CD14-positive monocyte (primary cell): ENCODE measurements around the gene ATOH8. TPM values are rescaled to one million over a fixed set of nuclear protein-coding genes. Genes with fewer than 3 reads are reported as not detected.

Experiments used
- DNase-seq, 3 donors: peaks; one replicate each; pipeline ENCODE4 v3.0.0-alpha.2; 2011 to 2022
- H2AFZ ChIP-seq: 2 replicates; pipeline ENCODE4 v1.6.0; 2012; ENCODE audit warnings: mild to moderate bottlenecking, low read depth, low read length, inconsistent platforms; ENCODE audit not compliant: insufficient read depth, poor library complexity, severe bottlenecking
- H3K27ac ChIP-seq, 2 donors: 1 replicate in 1 of 2; 2 replicates in 1 of 2; pipeline ENCODE4 v1.5.1; 2012 to 2013; ENCODE audit warnings: low read length in 2 of 2, control low read depth in 1 of 2, inconsistent platforms in 1 of 2, low read depth in 1 of 2, mild to moderate bottlenecking in 1 of 2
- H3K27me3 ChIP-seq, 2 donors: one replicate each; pipeline versions ENCODE4 v1.6.0 to v1.6.1; 2011 to 2013; ENCODE audit warnings: low read length in 2 of 2; ENCODE audit not compliant: control insufficient read depth in 2 of 2, insufficient read depth in 2 of 2
- H3K36me3 ChIP-seq, 2 donors: replicated peaks in 1 of 2; 1 replicate in 1 of 2; 2 replicates in 1 of 2; pipeline versions ENCODE4 v1.5.1 to v1.6.1; 2012 to 2013; ENCODE audit warnings: low read length in 2 of 2, control low read depth in 1 of 2, inconsistent platforms in 1 of 2, mild to moderate bottlenecking in 1 of 2; ENCODE audit not compliant: insufficient read depth in 2 of 2, control insufficient read depth in 1 of 2
- H3K4me1 ChIP-seq, 2 donors: 1 replicate in 1 of 2; 2 replicates in 1 of 2; pipeline versions ENCODE4 v1.5.1 to v1.6.1; 2012 to 2013; ENCODE audit warnings: low read length in 2 of 2, control low read depth in 1 of 2, inconsistent platforms in 1 of 2, mild to moderate bottlenecking in 1 of 2, moderate library complexity in 1 of 2; ENCODE audit not compliant: insufficient read depth in 2 of 2, control insufficient read depth in 1 of 2
- H3K4me2 ChIP-seq: replicated peaks from 2 replicates; pipeline ENCODE3; 2012; ENCODE audit warnings: low read length, moderate library complexity, mild to moderate bottlenecking; ENCODE audit not compliant: poor library complexity, severe bottlenecking; ENCODE audit errors: extremely low read depth
- H3K4me3 ChIP-seq, 3 experiments: fragments of 200-600 bp in 1 of 3; sonication (generic) in 1 of 3; replicated peaks in 1 of 3; 1 replicate in 2 of 3; 2 replicates in 1 of 3; pipeline ENCODE4 v1.5.1; 2011 to 2013; ENCODE audit warnings: low read length in 3 of 3, mild to moderate bottlenecking in 3 of 3, control low read depth in 2 of 3, low read depth in 2 of 3, inconsistent platforms in 1 of 3, moderate library complexity in 1 of 3
- H3K79me2 ChIP-seq: 2 replicates; pipeline ENCODE4 v1.6.0; 2012; ENCODE audit warnings: mild to moderate bottlenecking, control low read depth, inconsistent platforms, low read length, moderate library complexity; ENCODE audit not compliant: insufficient read depth
- H3K9ac ChIP-seq: 2 replicates; pipeline ENCODE4 v1.6.0; 2017; ENCODE audit warnings: low read length, mild to moderate bottlenecking; ENCODE audit not compliant: insufficient read depth, poor library complexity, severe bottlenecking
- H3K9me3 ChIP-seq, 2 donors: replicated peaks in 1 of 2; 1 replicate in 1 of 2; 2 replicates in 1 of 2; pipeline versions ENCODE4 v1.5.1 to v1.6.1; 2012 to 2013; ENCODE audit warnings: low read length in 2 of 2, control low read depth in 1 of 2; ENCODE audit not compliant: control insufficient read depth in 1 of 2, insufficient read depth in 1 of 2
- H4K20me1 ChIP-seq: 2 replicates; pipeline ENCODE4 v1.6.0; 2012; ENCODE audit warnings: mild to moderate bottlenecking, low read length, control low read depth, moderate library complexity; ENCODE audit not compliant: insufficient read depth
- H3K27ac Mint-ChIP-seq, 7 donors: one replicate each; pipeline ENCODE4 v1.8.0; 2020; ENCODE audit warnings: mild to moderate bottlenecking in 7 of 7, mixed read lengths in 7 of 7, moderate library complexity in 6 of 7, inconsistent platforms in 2 of 7
- H3K27me3 Mint-ChIP-seq, 3 donors: one replicate each; pipeline ENCODE4 v1.8.0; 2021 to 2022; ENCODE audit warnings: low read depth in 3 of 3, mild to moderate bottlenecking in 3 of 3, mixed read lengths in 3 of 3, moderate library complexity in 3 of 3, inconsistent platforms in 1 of 3
- H3K36me3 Mint-ChIP-seq, 2 donors: one replicate each; pipeline ENCODE4 v1.8.0; 2020; ENCODE audit warnings: mixed read lengths in 2 of 2, inconsistent platforms in 1 of 2, mild to moderate bottlenecking in 1 of 2
- H3K4me1 Mint-ChIP-seq: one replicate; pipeline ENCODE4 v1.8.0; 2020; ENCODE audit warnings: mild to moderate bottlenecking, mixed read lengths
- H3K4me3 Mint-ChIP-seq, 2 donors: one replicate each; pipeline ENCODE4 v1.8.0; 2020; ENCODE audit warnings: mild to moderate bottlenecking in 2 of 2, mixed read lengths in 2 of 2, moderate library complexity in 1 of 2
- H3K9me3 Mint-ChIP-seq, 7 donors: one replicate each; pipeline ENCODE4 v1.8.0; 2020 to 2022; ENCODE audit warnings: mixed read lengths in 7 of 7, mild to moderate bottlenecking in 6 of 7, moderate library complexity in 6 of 7, inconsistent platforms in 2 of 7
- CTCF ChIP-seq: fragments of 200-600 bp; IDR thresholded peaks from one replicate; pipeline ENCODE4 v1.8.0; 2022; ENCODE audit warnings: antibody characterized with exemption, mild to moderate bottlenecking
- WGBS: methylation state at CpG from one replicate; pipeline ENCODE4 v1.1.5; 2013; ENCODE audit warnings: missing lambda C conversion rate; ENCODE audit not compliant: insufficient coverage; 5-methylcytosine and 5-hydroxymethylcytosine counted together
- intact Hi-C, 2 donors: fragments of 100-400 bp; cut with micrococcal nuclease; formaldehyde crosslinking; loops; one replicate each; pipeline versions ENCODE4 v1.15.0 to v1.15.1; 2023
- polyA plus RNA-seq, 3 donors: library from polyadenylated mRNA; depleted of rRNA in 1 of 3; unstranded in 2 of 3; stranded (reverse) in 1 of 3; fragments of 300-500 nt in 2 of 3; fragments of >200 nt in 1 of 3; fragmentation: Illumina TruSeq in 2 of 3; gene quantifications; 1 replicate in 2 of 3; 2 replicates in 1 of 3; pipeline ENCODE4 v1.2.3, GENCODE V29; 2012 to 2021

The ATOH8 gene
- polyA plus RNA-seq, 3 donors = 2.0 to 3.9 (median 2.1) TPM

GRCh38 chr2:85786444-85786843, 32.7 kb downstream of the ATOH8 start:
- H3K4me3 ChIP-seq = no peak overlapping the region
- intact Hi-C loops = no loop called here
- no peaks in the 10 kb centered on the region for H3K79me2 ChIP-seq
- peaks cover 35% of the 10 kb centered on the region for H3K4me1 Mint-ChIP-seq
- WGBS = 94% methylated on average over 7 of the region's 7 CpGs
- peaks cover 0 to 8% of the 10 kb centered on the region in 2 donors for H3K27me3 ChIP-seq
- H3K27ac ChIP-seq = no peak overlapping the region
- H3K27ac Mint-ChIP-seq = no peak overlapping the region
- H3K4me3 Mint-ChIP-seq = no peak overlapping the region
- DNase-seq = no peak
- H3K36me3 Mint-ChIP-seq = peaks cover 4 to 7% of the 10 kb centered on the region in 2 donors
- H3K4me1 ChIP-seq = peaks cover 19 to 24% of the 10 kb centered on the region in 2 donors
- no peak overlapping the region for H3K4me2 ChIP-seq
- H3K9me3 ChIP-seq = no peaks in the 10 kb centered on the region
- no peak overlapping the region for H2AFZ ChIP-seq
- H3K36me3 ChIP-seq = no peaks in the 10 kb centered on the region
- H3K27me3 Mint-ChIP-seq = peaks cover 8 to 26% (median 23%) of the 10 kb centered on the region in 3 donors
- no peak overlapping the region for H3K9ac ChIP-seq
- H4K20me1 ChIP-seq = no peaks in the 10 kb centered on the region
- no peak for TF ChIP-seq CTCF
- H3K9me3 Mint-ChIP-seq = peaks cover 0 to 3% (median 0%) of the 10 kb centered on the region in 7 donors

GRCh38 chr2:85786865-85787264, 33.1 kb downstream of the ATOH8 start:
- Histone ChIP-seq H4K20me1 (no peaks in the 10 kb centered on the region), H2AFZ (no peak overlapping the region), H3K4me1 (peaks cover 19 to 24% of the 10 kb centered on the region in 2 donors), H3K27ac (no peak overlapping the region), H3K27me3 (peaks cover 0 to 8% of the 10 kb centered on the region in 2 donors), H3K79me2 (no peaks in the 10 kb centered on the region), H3K4me2 (no peak overlapping the region), H3K9me3 (no peaks in the 10 kb centered on the region), H3K9ac (no peak overlapping the region), H3K4me3 (no peak overlapping the region), H3K36me3 (no peaks in the 10 kb centered on the region)
- Mint-ChIP-seq H3K36me3 (peaks cover 4 to 7% of the 10 kb centered on the region in 2 donors), H3K27me3 (peaks cover 10 to 29% (median 23%) of the 10 kb centered on the region in 3 donors), H3K4me1 (peaks cover 35% of the 10 kb centered on the region), H3K9me3 (peaks cover 0 to 3% (median 0%) of the 10 kb centered on the region in 7 donors), H3K4me3 (no peak overlapping the region), H3K27ac (no peak overlapping the region)
- TF ChIP-seq CTCF = no peak
- DNase-seq = no peak
- WGBS = 70% methylated on average over 8 of the region's 14 CpGs
- intact Hi-C loops = no loop called here
